Activated naive CD4-positive, alpha-beta T cell treated with anti-CD3 and anti-CD28 coated beads, Interleukin-2, amount 50 U/mL, for 16 hours (primary cell): ENCODE measurements around the gene GCNT3.

Experiments
- DNase-seq: peaks from one replicate; pipeline ENCODE4 v3.0.0-alpha.2; 2020

GCNT3 gene, protein sequence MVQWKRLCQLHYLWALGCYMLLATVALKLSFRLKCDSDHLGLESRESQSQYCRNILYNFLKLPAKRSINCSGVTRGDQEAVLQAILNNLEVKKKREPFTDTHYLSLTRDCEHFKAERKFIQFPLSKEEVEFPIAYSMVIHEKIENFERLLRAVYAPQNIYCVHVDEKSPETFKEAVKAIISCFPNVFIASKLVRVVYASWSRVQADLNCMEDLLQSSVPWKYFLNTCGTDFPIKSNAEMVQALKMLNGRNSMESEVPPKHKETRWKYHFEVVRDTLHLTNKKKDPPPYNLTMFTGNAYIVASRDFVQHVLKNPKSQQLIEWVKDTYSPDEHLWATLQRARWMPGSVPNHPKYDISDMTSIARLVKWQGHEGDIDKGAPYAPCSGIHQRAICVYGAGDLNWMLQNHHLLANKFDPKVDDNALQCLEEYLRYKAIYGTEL

GRCh38 chr15:59611276-59612260, at the start of gene GCNT3:
TSS of gene GCNT3 (plus strand) at chr15:59611783. CDS start at chr15:59618239, 6,456 bp downstream.
- DNase-seq: no peak

DNA sequence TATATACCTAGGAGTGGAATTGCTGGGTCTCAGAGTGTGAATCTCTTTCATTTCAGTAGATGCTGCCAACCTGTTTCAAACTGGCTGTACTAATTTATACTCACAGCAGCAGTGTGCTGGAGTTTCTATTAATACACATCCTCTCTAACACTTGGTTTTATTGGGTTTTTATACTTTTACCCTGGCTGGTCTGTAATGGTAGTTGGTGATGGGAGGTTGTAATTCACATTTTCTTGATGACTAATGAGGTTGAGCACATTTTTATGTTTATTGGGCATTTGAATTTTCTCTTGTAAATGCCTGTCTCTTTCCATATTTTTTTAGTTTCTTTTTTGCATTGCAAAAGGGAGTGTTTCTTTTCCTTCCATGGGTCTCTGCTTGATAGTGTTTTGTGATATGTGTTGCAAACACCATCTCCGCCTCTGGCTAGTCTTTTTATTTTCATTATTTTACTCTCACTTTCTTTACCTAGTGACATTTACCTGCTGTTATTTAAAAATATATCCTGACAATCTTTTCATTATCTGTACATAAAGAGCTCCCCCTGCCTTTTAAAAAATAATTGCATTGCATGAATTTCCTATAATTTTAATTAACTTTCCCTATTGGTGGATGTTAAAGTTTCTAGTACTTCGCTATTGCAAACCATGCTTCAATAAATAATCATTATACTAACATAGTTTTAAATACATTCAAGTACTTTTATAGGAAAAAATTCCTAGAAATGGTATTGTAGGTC, 49.0 kb upstream of the GCNT3 start:
- DNase-seq: no peak

GRCh38 chr15:59565299-59565698, 46.3 kb upstream of the GCNT3 start:
- no peak for DNase-seq

- no peak for DNase-seq
Observed at GRCh38 chr15:59567324-59567723, 44.3 kb upstream of the GCNT3 start.

DNA sequence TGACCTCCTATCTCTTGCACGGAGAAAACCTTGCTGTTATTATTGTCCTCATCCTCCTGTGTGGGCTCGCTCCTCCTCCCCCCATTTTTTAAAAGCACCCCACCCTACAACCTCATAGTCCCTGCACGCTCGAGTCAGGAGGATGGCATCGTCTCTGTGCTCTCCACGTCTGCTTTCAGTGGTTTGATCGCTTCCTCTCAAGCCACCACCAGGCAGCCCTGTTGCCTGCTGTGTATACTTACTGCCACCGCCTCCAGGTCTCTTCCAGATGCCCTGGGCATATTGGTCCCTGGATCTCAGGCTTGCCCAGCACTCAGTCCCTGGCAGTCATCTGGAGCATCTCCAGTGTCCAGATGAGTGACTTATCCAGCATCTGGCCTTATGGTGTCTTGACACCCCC, 42.1 kb upstream of the GCNT3 start:
- no peak for DNase-seq

- no peak for DNase-seq
Observed at GRCh38 chr15:59570315-59570714, 41.3 kb upstream of the GCNT3 start.

DNA sequence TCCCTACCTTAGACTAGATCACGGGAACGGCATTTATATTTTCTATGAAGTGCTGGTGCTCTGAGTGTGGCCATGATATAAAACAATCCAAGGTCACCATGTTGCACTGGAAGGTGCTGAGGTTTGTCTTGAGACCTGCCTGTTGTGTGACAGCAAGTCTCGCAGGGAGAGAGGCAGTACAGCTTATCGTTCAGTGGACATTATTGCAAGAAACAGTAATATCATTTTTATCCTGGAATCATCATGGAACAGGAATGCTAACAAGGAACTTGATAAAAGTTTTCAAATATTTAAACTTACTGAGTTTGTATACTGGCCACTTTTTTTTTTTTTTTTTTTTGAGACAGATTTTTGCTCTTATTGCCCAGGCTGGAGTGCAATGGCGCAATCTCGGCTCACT, 40.0 kb upstream of the GCNT3 start:
- no peak for DNase-seq

GRCh38 chr15:59583088-59583487, 28.5 kb upstream of the GCNT3 start:
- no peak for DNase-seq

GRCh38 chr15:59587085-59587826, 24.3 kb upstream of the GCNT3 start:
- no peak for DNase-seq

GRCh38 chr15:59590027-59590426, 21.6 kb upstream of the GCNT3 start:
- no peak for DNase-seq

- DNase-seq: no peak
Observed at GRCh38 chr15:59591356-59591755, 20.2 kb upstream of the GCNT3 start.

- DNase-seq: no peak
Observed at GRCh38 chr15:59594493-59594942, 17.1 kb upstream of the GCNT3 start.

GRCh38 chr15:59594991-59595390, 16.6 kb upstream of the GCNT3 start:
- DNase-seq: no peak

DNA sequence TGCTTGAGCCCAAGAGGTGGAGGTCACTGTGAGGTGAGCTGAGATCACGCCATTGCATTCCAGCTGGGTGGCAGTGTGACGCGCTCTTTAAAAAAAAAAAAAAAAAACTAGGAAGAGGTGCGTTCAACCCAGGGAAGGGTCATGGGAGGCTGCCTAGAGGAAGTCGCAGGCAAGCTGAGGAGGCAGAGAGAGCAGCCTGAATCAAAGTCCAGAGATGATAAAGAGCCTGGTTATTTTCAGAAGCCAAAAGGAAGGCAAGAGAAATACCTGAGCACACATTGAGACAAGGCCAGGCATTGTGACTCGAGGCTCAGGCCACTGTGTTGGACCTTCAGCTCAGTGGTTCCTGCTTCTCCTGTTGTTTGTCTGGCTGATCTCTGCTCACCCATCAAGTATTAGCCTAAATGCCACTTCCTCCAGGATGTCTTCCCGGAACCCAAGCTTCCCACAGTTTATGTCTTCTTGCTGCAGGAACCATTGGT, 16.1 kb upstream of the GCNT3 start:
- DNase-seq: no peak

- no peak for DNase-seq
Observed at GRCh38 chr15:59596640-59597039, 14.9 kb upstream of the GCNT3 start.

GRCh38 chr15:59598461-59598860, 13.1 kb upstream of the GCNT3 start:
- DNase-seq: no peak

DNA sequence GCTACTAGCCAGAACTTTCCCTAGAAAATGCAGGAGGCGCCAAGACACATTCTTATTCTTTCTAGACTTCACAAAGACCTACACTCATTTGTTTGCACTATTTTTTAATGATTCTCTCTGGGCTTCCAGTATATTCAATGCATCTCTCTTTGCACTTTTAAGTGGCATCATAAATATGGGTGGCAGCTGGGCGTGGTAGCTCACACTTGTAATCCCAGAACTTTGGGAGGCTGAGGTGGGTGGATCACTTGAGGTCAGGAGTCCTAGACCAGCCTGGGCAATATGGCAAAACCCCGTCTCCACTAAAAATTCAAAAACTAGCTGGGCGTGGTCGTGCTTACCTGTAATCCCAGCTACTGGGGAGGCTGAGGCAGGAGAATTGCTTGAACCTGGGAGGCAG, 5.6 kb upstream of the GCNT3 start:
- no peak for DNase-seq

DNA sequence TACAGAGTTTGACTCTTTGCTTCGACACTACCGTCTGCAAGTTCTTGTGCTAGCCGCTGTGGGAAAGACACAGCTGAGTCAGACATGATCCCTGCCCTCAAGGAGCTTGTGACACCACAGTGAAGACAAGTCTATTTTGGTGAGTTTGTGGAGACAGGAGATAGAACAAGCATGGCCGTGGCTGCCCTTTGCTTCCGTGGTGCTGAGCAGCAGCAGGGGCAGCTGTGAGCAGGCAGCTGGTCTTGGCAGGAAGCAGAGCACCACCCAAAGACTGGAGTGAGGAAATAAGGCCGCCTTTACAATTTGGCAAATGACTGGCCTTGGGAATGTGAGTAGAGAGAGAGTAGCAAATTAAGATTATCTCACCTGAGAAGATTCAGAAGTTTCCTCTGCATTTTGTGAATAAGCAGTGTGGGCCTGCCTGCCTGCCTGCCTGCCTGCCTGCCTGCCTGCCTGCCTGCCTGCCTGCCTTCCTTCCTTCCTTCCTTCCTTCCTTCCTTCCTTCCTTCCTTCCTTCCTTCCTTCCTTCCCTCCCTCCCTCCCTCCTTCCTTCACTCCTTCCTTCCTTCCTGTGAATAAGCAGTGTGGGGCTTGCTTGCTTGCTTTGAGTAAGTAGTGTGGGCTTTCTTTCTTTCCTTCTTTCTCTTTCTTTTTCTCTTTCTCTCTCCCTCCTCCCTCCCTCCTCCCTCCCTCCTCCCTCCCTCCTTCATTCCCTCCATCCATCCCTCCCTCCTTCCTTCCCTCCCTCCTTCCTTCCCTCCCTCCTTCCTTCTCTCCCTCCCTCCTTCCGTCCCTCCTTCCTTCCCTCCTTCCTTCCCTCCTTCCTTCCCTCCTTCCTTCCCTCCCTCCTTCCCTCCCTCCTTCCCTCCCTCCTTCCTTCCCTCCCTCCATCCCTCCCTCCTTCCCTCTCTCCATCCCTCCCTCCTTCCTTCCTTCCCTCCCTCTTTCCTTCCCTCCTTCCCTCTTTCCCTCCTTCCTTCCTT, 1.6 kb upstream of the GCNT3 start:
- no peak for DNase-seq

DNA sequence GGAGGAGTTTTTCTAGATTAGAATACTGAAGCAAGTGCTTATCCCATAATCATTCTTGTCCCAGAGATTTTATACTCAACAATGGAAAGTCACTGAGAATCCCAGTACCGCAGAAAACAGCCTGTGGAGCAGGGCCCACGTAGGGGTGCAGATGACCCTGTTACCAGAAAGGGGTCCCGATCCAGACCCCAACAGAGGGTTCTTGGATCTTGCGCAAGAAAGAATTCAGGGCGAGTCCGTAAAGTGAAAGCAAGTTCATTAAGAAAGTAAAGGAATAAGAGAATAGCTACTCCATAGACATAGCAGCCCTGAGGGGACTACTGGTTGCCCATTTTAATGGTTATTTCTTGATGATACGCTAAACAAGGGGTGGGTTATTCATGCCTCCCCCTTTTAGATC, 2.6 kb downstream of the GCNT3 start:
- no peak for DNase-seq

DNA sequence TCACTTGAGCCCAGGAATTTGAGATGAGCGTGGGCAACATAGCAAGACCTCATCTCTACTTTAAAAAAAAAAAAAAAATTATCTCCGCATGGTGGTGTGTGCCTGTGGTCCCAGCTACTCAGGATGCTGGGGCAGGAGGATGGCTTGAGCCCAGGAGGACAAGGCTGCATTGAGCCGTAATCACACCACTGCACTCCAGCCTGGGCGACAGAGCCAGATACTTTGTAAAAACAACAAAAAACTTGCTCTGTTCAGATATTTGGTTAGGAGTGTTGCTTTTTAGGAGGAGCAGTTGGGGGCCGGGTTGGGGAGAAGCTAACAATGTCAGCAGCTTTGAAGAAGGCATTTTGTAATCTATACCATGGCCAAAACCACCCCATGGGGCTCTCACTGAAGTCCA, 4.1 kb downstream of the GCNT3 start:
- DNase-seq: no peak

DNA sequence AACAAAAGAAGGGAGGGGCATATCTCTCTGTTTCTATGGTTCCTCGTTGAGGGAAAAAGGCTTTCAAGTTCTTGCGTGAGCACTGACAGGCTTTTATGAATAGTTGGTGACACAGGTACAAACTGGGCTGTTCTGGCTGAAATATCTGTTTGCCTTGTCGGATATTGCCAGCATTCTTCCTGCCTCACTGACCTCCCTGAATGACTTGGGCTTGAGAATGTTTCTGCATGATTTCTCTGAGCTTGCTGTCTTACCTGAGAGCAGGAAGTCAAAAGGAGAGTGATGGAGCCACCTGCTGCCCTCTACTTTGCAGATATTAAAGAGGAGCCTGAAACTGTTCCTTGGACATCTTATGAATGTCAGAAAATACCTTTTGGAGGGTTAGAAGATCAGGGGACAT, 4.8 kb downstream of the GCNT3 start:
- DNase-seq: no peak
